ENCODE data around the gene NDUFS1. TPM values are rescaled to one million over a fixed set of nuclear protein-coding genes. Genes with fewer than 3 reads are reported as not detected.
"Not testable (repeated sequence)": the region's sequence is repeated elsewhere in the genome, so short reads cannot be mapped to it uniquely, and the experiment has no call there.

The NDUFS1 gene
- total RNA-seq, 1 donor from 2014 or later = 133 TPM

- no peak for DNase-seq (ENCODE audit: low read depth)
- TF ChIP-seq, protein P1, sequence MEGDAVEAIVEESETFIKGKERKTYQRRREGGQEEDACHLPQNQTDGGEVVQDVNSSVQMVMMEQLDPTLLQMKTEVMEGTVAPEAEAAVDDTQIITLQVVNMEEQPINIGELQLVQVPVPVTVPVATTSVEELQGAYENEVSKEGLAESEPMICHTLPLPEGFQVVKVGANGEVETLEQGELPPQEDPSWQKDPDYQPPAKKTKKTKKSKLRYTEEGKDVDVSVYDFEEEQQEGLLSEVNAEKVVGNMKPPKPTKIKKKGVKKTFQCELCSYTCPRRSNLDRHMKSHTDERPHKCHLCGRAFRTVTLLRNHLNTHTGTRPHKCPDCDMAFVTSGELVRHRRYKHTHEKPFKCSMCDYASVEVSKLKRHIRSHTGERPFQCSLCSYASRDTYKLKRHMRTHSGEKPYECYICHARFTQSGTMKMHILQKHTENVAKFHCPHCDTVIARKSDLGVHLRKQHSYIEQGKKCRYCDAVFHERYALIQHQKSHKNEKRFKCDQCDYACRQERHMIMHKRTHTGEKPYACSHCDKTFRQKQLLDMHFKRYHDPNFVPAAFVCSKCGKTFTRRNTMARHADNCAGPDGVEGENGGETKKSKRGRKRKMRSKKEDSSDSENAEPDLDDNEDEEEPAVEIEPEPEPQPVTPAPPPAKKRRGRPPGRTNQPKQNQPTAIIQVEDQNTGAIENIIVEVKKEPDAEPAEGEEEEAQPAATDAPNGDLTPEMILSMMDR (conservative IDR thresholded peaks at IDR 0.05; ENCODE audit: low read depth, low read length) = no peak
- no peak overlapping the region for H3K4me3 ChIP-seq (ENCODE audit: low read depth, low read length)
Observed at GRCh38 chr2:206198677-206199076, 39.4 kb upstream of the NDUFS1 start.

- TF ChIP-seq, protein P1 (conservative IDR thresholded peaks at IDR 0.05; ENCODE audit: low read depth, low read length) = no peak
- H3K4me3 ChIP-seq (ENCODE audit: low read depth, low read length) = no peak overlapping the region
- DNase-seq (ENCODE audit: low read depth) = no peak
Observed at GRCh38 chr2:206193671-206194357, 34.6 kb upstream of the NDUFS1 start.

DNA sequence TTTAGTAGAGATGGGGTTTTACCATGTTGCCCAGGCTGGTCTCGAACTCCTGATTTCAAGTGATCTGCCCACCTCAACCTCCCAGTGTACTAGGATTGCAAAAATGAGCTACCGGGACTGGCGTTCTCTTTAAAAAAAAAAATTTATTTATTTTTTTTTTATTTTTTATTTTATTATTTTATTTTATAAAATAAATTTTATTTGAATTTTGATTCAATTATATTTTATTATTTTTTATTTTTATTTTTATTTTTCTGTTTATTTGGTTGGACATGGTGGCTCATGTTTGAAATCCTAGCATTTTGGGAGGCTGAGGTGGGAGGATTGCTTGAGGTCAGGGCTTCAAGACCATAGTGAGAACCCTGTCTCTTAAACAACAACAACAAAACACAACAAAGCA lies 32.9 kb upstream of the NDUFS1 start:
- TF ChIP-seq, protein P1 (conservative IDR thresholded peaks at IDR 0.05; ENCODE audit: low read depth, low read length) = no peak
- no peak overlapping the region for H3K4me3 ChIP-seq (ENCODE audit: low read depth, low read length)
- DNase-seq (ENCODE audit: low read depth) = no peak

GRCh38 chr2:206190689-206191088 lies 31.4 kb upstream of the NDUFS1 start:
- TF ChIP-seq, protein P1 (conservative IDR thresholded peaks at IDR 0.05; ENCODE audit: low read depth, low read length) = no peak
- no peak overlapping the region for H3K4me3 ChIP-seq (ENCODE audit: low read depth, low read length)
- DNase-seq (ENCODE audit: low read depth) = no peak

GRCh38 chr2:206190111-206190510 lies 30.9 kb upstream of the NDUFS1 start:
- no peak overlapping the region for H3K4me3 ChIP-seq (ENCODE audit: low read depth, low read length)
- TF ChIP-seq, protein P1 (conservative IDR thresholded peaks at IDR 0.05; ENCODE audit: low read depth, low read length) = no peak
- no peak for DNase-seq (ENCODE audit: low read depth)

GRCh38 chr2:206189691-206190090 lies 30.4 kb upstream of the NDUFS1 start:
- TF ChIP-seq, protein P1 (conservative IDR thresholded peaks at IDR 0.05; ENCODE audit: low read depth, low read length) = no peak
- H3K4me3 ChIP-seq (ENCODE audit: low read depth, low read length) = no peak overlapping the region
- no peak for DNase-seq (ENCODE audit: low read depth)

- DNase-seq (ENCODE audit: low read depth); H3K4me3 ChIP-seq (ENCODE audit: low read depth, low read length): not testable (repeated sequence)
Observed at GRCh38 chr2:206181526-206181925, 22.3 kb upstream of the NDUFS1 start.
